ENCODE results near the gene PTF1A.

DNA sequence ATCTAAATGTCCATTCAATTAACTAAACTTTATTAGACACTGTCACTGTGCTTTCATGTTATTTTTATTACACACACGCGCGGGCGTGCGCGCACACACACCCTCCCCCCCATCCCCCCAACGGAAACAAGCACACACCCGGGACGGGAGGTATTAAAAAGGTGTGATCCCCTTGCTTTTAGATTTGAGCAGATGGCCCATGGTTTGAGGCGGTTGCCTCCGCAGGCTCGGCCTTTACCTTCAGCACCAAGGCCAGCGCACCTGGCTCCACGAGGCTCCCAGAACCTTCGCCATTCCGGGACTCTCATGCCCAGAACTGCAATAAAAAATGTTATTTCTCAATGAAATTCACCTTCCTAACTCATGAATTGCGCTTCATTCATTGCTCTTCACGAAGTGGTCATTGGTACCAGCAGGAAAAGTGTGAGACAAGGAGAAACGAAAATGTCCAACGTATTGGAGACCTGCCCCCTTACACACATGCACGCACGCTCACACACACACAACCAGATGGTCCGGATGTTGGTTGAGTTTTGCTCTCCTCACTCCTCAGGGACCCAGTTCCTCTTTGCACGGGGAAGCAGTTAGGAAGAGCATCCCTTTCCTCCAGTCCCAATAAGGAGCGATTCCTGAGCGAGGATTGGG is 20.8 kb upstream of the PTF1A start:
- TF ChIP-seq, protein P1, sequence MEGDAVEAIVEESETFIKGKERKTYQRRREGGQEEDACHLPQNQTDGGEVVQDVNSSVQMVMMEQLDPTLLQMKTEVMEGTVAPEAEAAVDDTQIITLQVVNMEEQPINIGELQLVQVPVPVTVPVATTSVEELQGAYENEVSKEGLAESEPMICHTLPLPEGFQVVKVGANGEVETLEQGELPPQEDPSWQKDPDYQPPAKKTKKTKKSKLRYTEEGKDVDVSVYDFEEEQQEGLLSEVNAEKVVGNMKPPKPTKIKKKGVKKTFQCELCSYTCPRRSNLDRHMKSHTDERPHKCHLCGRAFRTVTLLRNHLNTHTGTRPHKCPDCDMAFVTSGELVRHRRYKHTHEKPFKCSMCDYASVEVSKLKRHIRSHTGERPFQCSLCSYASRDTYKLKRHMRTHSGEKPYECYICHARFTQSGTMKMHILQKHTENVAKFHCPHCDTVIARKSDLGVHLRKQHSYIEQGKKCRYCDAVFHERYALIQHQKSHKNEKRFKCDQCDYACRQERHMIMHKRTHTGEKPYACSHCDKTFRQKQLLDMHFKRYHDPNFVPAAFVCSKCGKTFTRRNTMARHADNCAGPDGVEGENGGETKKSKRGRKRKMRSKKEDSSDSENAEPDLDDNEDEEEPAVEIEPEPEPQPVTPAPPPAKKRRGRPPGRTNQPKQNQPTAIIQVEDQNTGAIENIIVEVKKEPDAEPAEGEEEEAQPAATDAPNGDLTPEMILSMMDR (conservative IDR thresholded peaks at IDR 0.05; ENCODE audit: low read depth, low read length), result no peak
- TF ChIP-seq POLR2A (IDR thresholded peaks at IDR 0.05; ENCODE audit: low read depth, low read length) (no peak), CEBPB (IDR thresholded peaks at IDR 0.05; ENCODE audit: low read depth, low read length) (no peak), MAFK (IDR thresholded peaks at IDR 0.05; ENCODE audit: low read depth, low read length) (no peak), MXI1 (IDR thresholded peaks at IDR 0.05; ENCODE audit: borderline replicate concordance, low read depth, low read length) (peak; percentile 84; the same call in 1 of the 2 replicates), SMC3 (IDR thresholded peaks at IDR 0.05; ENCODE audit: low read depth, low read length) (no peak)
- TF ChIP-seq, protein P2, sequence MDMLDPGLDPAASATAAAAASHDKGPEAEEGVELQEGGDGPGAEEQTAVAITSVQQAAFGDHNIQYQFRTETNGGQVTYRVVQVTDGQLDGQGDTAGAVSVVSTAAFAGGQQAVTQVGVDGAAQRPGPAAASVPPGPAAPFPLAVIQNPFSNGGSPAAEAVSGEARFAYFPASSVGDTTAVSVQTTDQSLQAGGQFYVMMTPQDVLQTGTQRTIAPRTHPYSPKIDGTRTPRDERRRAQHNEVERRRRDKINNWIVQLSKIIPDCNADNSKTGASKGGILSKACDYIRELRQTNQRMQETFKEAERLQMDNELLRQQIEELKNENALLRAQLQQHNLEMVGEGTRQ (IDR thresholded peaks at IDR 0.05; ENCODE audit: low read depth, low read length), result no peak

Data from IMR-90 (cell line).